AG09319 (cell line): ENCODE results near the gene BPI.

ENCODE experiments used
- DNase-seq: peaks from one replicate; pipeline ENCODE4 v3.0.0-alpha.2; 2010; ENCODE audit warnings: low read depth; ENCODE audit errors: extremely low read depth
- TF ChIP-seq, protein P1 (sequence below): IDR thresholded peaks from 2 replicates; pipeline ENCODE4 v1.5.1; 2011; ENCODE audit warnings: low read depth, mild to moderate bottlenecking, inconsistent platforms, low read length, moderate library complexity

BPI gene

GRCh38 chr20:38325167-38325566, 21.2 kb downstream of the BPI start:
- no peak for DNase-seq
- TF ChIP-seq, protein P1, sequence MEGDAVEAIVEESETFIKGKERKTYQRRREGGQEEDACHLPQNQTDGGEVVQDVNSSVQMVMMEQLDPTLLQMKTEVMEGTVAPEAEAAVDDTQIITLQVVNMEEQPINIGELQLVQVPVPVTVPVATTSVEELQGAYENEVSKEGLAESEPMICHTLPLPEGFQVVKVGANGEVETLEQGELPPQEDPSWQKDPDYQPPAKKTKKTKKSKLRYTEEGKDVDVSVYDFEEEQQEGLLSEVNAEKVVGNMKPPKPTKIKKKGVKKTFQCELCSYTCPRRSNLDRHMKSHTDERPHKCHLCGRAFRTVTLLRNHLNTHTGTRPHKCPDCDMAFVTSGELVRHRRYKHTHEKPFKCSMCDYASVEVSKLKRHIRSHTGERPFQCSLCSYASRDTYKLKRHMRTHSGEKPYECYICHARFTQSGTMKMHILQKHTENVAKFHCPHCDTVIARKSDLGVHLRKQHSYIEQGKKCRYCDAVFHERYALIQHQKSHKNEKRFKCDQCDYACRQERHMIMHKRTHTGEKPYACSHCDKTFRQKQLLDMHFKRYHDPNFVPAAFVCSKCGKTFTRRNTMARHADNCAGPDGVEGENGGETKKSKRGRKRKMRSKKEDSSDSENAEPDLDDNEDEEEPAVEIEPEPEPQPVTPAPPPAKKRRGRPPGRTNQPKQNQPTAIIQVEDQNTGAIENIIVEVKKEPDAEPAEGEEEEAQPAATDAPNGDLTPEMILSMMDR, result no peak

GRCh38 chr20:38325905-38326304, 21.9 kb downstream of the BPI start:
- DNase-seq, result no peak
- TF ChIP-seq, protein P1, result no peak

- TF ChIP-seq, protein P1, result no peak
- DNase-seq, result no peak
Measured at GRCh38 chr20:38326309-38326708, 22.4 kb downstream of the BPI start.

DNA sequence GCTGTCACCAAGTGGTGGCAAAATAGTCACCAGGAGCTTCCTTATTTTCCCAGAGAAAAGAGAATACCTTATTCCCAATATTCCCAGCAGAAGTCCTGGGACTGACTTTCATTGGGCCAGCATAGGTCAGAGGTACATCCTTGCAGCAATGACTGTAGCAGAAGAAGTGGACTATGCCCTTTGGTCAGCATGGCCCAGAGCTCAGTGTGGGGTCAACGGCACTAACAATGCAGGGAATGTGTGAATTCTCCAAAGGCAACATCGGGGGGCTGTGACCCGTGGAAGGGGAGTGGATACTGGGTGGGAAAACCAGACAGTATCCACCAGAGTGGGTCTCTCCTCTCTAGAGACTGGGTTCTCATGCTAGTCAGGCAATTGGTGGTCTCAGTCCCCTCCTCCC, 26.7 kb downstream of the BPI start:
- no peak for DNase-seq
- TF ChIP-seq, protein P1, result no peak

DNA sequence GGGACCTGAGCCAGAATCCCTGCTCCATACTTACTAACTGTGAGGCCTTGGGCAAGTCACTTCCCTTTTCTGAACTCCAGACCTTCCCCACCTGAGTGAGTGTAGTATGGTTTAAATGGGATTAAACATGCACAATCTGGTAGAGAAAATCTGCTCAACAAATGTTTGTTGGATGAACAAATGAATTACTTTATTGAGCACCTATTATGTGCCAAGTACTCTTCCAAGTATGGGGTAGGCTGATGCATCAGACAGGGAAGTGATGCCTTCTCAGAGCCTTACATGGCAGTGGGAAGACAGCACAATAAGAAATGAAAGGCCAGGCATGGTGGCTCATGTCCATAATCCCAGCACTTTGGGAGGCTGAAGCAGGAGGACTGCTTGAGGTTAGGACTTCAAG, 27.3 kb downstream of the BPI start:
- TF ChIP-seq, protein P1, result no peak

DNA sequence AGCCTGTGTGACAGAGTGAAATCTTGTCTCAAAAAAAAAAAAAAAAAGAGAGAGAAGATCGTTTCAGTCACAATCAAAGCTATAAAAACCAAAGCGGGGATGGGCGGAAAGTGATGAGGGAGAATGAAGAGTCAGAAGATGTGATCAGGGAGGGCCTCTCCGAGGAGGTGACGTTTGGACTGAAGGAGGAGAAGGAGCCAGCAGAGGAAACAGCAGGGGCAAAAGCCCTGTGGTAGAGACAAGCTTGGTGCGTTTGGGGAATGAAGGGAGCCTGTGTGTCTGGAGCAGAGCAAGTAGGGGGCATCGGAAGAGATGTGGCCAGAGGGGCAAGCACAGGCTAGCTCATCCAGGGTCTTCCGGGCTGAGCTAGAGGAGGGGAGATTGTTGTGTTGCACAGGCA, 27.9 kb downstream of the BPI start:
- TF ChIP-seq, protein P1, result no peak
- no peak for DNase-seq

More for the DNA sequence above, 27.3 kb downstream of the BPI start:
- no peak for DNase-seq

DNA sequence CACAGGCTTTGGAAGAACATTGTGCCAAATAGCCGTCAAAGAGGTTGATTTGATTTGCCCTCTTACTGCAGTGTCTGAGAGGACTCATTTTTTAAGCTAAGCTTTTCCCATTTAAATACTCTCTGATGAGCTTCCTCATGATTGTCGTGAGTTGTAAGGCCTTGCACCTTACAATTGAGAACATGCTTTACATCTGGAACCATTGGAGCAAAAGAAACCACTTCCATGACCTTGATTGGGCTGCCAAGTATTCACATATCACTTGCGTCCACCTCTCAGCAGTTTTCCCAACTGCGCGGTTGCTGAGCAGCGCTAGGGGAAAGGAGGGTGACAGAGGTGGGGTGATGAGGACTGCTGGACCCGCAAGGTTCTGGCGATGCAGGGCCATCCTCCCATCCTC, 30.1 kb downstream of the BPI start:
- TF ChIP-seq, protein P1, result no peak
- DNase-seq, result no peak

GRCh38 chr20:38336726-38337125, 32.8 kb downstream of the BPI start:
- no peak for DNase-seq
- TF ChIP-seq, protein P1, result no peak
